D721Med (cell line): ENCODE measurements around the gene AFF2.

Experiments
- DNase-seq: peaks from one replicate; pipeline ENCODE4 v3.0.0; 2011; ENCODE audit warnings: low spot score; ENCODE audit not compliant: insufficient read length
- FAIRE-seq: peaks from 2 replicates; lab custom pipeline; 2011; peaks lifted over from hg19 to GRCh38; lab: Jason Lieb, UNC
- CTCF ChIP-seq: IDR thresholded peaks from 2 replicates; pipeline ENCODE4 v1.5.1; 2012; ENCODE audit warnings: mild to moderate bottlenecking, control low read depth; ENCODE audit not compliant: insufficient read depth; ENCODE audit errors: missing control alignments

The AFF2 gene

GRCh38 chrX:148513661-148514060 lies 13.2 kb downstream of the AFF2 start:
- no peak for FAIRE-seq
- DNase-seq = no peak
- TF ChIP-seq CTCF = no peak

GRCh38 chrX:148517176-148517575 lies 16.8 kb downstream of the AFF2 start:
- DNase-seq = no peak
- no peak for TF ChIP-seq CTCF
- FAIRE-seq = no peak

GRCh38 chrX:148522006-148522405 lies 21.6 kb downstream of the AFF2 start:
- TF ChIP-seq CTCF = no peak
- no peak for DNase-seq
- no peak for FAIRE-seq

GRCh38 chrX:148523303-148524080 lies 23.1 kb downstream of the AFF2 start:
- TF ChIP-seq CTCF = no peak
- no peak for DNase-seq
- FAIRE-seq = no peak

GRCh38 chrX:148530464-148531077 lies 30.2 kb downstream of the AFF2 start:
- FAIRE-seq (no peak), DNase-seq (no peak)
- TF ChIP-seq CTCF = peak; percentile 25

GRCh38 chrX:148534291-148534690 lies 33.9 kb downstream of the AFF2 start:
- no peak for DNase-seq
- no peak for FAIRE-seq
- no peak for TF ChIP-seq CTCF

- no peak for TF ChIP-seq CTCF
- FAIRE-seq = no peak
- no peak for DNase-seq
Measured at GRCh38 chrX:148535639-148536038, 35.2 kb downstream of the AFF2 start.
